LNCAP (cell line): ENCODE measurements around the gene CASD1.

Experiments used
- TF ChIP-seq, protein P1 (sequence below): fragments of 450-650 bp; IDR thresholded peaks from 2 replicates; pipeline ENCODE4 v1.5.1; 2017; ENCODE audit warnings: mild to moderate bottlenecking

The CASD1 gene

DNA sequence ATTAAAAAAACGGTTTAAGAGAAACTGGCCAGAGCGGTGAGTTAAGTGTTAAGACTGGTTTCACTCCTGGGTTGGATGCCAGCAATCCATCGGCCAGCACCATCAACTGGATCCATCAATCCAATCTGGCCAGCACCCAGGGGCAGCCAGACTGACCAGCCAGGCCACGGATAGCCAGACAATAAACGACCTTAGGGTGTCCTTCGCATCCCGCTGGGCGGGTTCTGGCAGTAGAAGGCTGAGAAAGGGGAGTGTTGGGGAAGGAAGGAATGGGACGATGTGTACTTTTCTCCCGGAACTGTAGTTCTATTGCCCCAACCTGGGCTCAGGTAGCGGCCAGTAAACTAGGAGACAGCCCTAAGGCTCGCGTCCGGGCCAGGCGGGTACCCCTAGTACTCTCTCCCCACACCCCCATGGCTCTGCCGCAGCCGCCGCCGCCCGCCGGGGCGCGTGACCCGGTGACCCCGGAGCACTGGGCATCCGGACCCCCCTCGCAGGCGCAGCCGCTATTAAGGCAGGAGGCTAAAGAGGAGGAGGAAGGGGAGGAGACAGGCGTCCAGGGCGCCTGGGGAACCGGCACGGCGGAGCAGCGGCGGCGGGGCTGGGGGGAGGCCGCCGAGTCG is at the start of gene CASD1:
TSS of gene CASD1 (plus strand) at position 546 of the 623 bp plus-strand sequence. CDS start 276 bp downstream, outside the sequence.
- TF ChIP-seq, protein P1, sequence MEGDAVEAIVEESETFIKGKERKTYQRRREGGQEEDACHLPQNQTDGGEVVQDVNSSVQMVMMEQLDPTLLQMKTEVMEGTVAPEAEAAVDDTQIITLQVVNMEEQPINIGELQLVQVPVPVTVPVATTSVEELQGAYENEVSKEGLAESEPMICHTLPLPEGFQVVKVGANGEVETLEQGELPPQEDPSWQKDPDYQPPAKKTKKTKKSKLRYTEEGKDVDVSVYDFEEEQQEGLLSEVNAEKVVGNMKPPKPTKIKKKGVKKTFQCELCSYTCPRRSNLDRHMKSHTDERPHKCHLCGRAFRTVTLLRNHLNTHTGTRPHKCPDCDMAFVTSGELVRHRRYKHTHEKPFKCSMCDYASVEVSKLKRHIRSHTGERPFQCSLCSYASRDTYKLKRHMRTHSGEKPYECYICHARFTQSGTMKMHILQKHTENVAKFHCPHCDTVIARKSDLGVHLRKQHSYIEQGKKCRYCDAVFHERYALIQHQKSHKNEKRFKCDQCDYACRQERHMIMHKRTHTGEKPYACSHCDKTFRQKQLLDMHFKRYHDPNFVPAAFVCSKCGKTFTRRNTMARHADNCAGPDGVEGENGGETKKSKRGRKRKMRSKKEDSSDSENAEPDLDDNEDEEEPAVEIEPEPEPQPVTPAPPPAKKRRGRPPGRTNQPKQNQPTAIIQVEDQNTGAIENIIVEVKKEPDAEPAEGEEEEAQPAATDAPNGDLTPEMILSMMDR, result no peak

DNA sequence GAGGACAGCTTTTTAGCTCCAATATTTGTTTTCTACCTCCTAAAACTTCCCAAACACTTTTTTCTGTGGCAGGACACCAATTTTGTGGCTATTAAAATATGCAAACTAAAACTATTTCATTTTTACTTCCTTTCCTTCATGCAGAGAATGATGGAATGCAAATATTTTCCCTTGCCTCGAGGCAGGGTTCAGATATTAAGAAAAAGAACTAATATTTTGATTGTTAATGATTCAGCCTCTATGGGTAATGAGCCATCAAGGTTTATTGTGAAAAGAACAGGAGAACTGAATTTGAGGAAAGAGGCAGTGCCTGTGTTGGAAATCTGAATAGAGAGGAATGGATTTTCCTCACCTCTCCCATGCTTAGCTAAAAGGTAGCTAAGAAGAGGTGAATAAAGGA is 43.1 kb upstream of the CASD1 start:
- TF ChIP-seq, protein P1, result no peak

DNA sequence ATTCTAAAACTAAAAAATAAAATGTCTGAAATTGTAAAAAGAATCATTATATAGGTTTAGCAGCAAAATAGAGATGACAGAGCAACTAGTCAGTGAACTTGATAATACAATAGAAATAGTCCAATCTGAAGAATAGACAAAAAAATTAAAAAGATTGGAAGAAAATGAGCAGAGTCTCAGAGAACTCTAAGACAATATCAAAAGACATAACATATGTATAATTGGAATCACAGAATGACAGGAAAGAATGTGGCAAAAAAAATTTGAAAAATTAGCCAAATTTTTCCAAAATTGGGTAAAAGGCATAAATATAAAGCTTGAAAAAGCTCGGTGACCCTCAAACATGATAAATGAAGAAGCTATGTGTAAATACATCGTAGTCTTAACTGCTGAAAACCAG is 38.0 kb upstream of the CASD1 start:
- TF ChIP-seq, protein P1, result no peak

GRCh38 chr7:94472608-94473007 is 37.0 kb upstream of the CASD1 start:
- TF ChIP-seq, protein P1, result no peak

DNA sequence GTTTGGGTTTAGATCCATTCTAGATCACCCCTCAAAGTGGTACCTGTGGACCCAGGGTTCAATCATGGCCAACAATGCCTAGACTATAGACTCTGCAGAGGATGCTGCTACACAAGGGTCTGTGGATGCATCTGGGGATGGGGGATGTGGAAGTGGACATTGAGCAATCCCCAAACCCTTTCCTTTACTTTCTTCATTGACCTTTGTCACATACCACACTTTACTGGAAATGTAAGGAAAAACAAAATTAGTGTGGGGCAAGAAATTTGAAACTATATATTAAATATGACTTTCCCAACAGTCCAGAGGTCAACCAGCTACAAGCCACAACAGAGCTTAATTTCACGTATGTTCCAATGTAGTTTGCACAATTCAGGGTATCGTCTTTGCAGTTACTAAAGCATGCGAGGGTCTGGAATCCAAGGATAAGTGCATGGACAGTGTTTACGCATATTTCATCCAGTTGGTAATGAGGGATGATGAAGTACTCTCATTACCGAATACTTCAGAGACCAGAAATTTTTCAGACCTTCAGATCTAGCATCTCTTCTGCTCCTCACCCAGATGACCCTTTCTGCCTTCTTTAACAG is 33.3 kb upstream of the CASD1 start:
- TF ChIP-seq, protein P1, result no peak

- TF ChIP-seq, protein P1, result no peak
These were observed 31.7 kb upstream of the CASD1 start for GRCh38 chr7:94477878-94478277.

- TF ChIP-seq, protein P1, result no peak
These were observed 30.9 kb upstream of the CASD1 start for GRCh38 chr7:94478648-94479214.
